HepG2 (cell line): Measurements from ENCODE around the gene NOL4L. TPM values are rescaled to one million over a fixed set of nuclear protein-coding genes. Genes with fewer than 3 reads are reported as not detected.

Experiments used
- ADNP ChIP-seq: sonication (generic); formaldehyde crosslinking; IDR thresholded peaks from 2 replicates; pipeline ENCODE4 v1.4.0; 2020; ENCODE audit warnings: missing genetic modification reagents
- ARID5B ChIP-seq: IDR thresholded peaks from 2 replicates; pipeline ENCODE4 v1.4.0; 2020; ENCODE audit warnings: mild to moderate bottlenecking, missing genetic modification reagents
- CHD2 ChIP-seq: IDR thresholded peaks from 2 replicates; pipeline ENCODE4 v1.6.1; 2011; ENCODE audit warnings: low read depth, low read length, improper control_type of control experiment
- FOXO1 ChIP-seq: sonication (generic); formaldehyde crosslinking; IDR thresholded peaks from 2 replicates; pipeline ENCODE4 v1.4.0; 2020; ENCODE audit warnings: missing genetic modification reagents
- HNF4A ChIP-seq: sonication (generic); formaldehyde crosslinking; IDR thresholded peaks from 2 replicates; pipeline ENCODE4 v1.4.0; 2020; ENCODE audit warnings: missing genetic modification reagents
- KLF13 ChIP-seq: sonication (generic); formaldehyde crosslinking; IDR thresholded peaks from 2 replicates; pipeline ENCODE4 v1.4.0; 2020; ENCODE audit warnings: mild to moderate bottlenecking, missing genetic modification reagents
- NCOA5 ChIP-seq: sonication (generic); formaldehyde crosslinking; IDR thresholded peaks from 2 replicates; pipeline ENCODE4 v1.4.0; 2020; ENCODE audit warnings: missing genetic modification reagents
- NPAS2 ChIP-seq: sonication (generic); formaldehyde crosslinking; IDR thresholded peaks from 2 replicates; pipeline ENCODE4 v1.8.0; 2022; ENCODE audit warnings: mild to moderate bottlenecking, missing genetic modification reagents, borderline replicate concordance
- POLR2AphosphoS2 ChIP-seq: IDR thresholded peaks from 2 replicates; pipeline ENCODE4 v1.6.1; 2011; ENCODE audit warnings: low read depth, low read length, improper control_type of control experiment
- RXRA ChIP-seq: sonication (generic); formaldehyde crosslinking; IDR thresholded peaks from 2 replicates; pipeline ENCODE4 v1.5.1; 2020; ENCODE audit warnings: missing genetic modification reagents
- ZNF563 ChIP-seq: sonication (generic); formaldehyde crosslinking; IDR thresholded peaks from 2 replicates; pipeline ENCODE4 v1.8.0; 2022; ENCODE audit warnings: mild to moderate bottlenecking, moderate library complexity, missing genetic modification reagents
- ZNF605 ChIP-seq: sonication (generic); formaldehyde crosslinking; IDR thresholded peaks from 2 replicates; pipeline ENCODE4 v1.8.0; 2022; ENCODE audit warnings: mild to moderate bottlenecking, missing genetic modification reagents
- ZNF737 ChIP-seq: sonication (generic); formaldehyde crosslinking; IDR thresholded peaks from 2 replicates; pipeline ENCODE4 v1.5.0; 2020; ENCODE audit warnings: missing genetic modification reagents, mild to moderate bottlenecking, borderline replicate concordance
- ZNF782 ChIP-seq: sonication (generic); formaldehyde crosslinking; IDR thresholded peaks from 2 replicates; pipeline ENCODE4 v1.4.0; 2020; ENCODE audit warnings: missing genetic modification reagents, mild to moderate bottlenecking, borderline replicate concordance
- ZSCAN29 ChIP-seq: sonication (generic); formaldehyde crosslinking; conservative IDR thresholded peaks from 2 replicates; pipeline ENCODE4 v1.4.0; 2020; ENCODE audit warnings: mild to moderate bottlenecking, missing genetic modification reagents
- polyA plus RNA-seq, 8 experiments: library from polyadenylated mRNA; depleted of rRNA in 3 of 8; stranded (reverse) in 7 of 8; unstranded in 1 of 8; fragments of >200 nt; fragmentation: Illumina TruSeq in 4 of 8; extraction: Trizol in 4 of 8; gene quantifications; 2 replicates each; pipeline versions ENCODE4 v1.2.1 to v1.2.3, GENCODE V29; 2011 to 2016; ENCODE audit warnings: low read depth in 4 of 8, missing spikeins in 1 of 8, mixed read lengths in 1 of 8; ENCODE audit not compliant: insufficient read depth in 1 of 8
- total RNA-seq, 5 experiments: library from RNA; depleted of rRNA; stranded (reverse); fragments of >200 nt; fragmentation: Illumina TruSeq; extraction: Trizol; gene quantifications; 2 replicates each; pipeline ENCODE4 v1.2.3, GENCODE V29; 2016; ENCODE audit warnings: low read depth in 1 of 5
- TF ChIP-seq, protein P1 (sequence below): sonication (generic); formaldehyde crosslinking; IDR thresholded peaks from 2 replicates; pipeline ENCODE4 v1.8.1; 2023; ENCODE audit warnings: mild to moderate bottlenecking, missing genetic modification reagents
- TF ChIP-seq, protein P2 (sequence below): sonication (generic); formaldehyde crosslinking; IDR thresholded peaks from 2 replicates; pipeline ENCODE4 v1.5.1; 2020; ENCODE audit warnings: mild to moderate bottlenecking, missing genetic modification reagents
- TF ChIP-seq, protein P3 (sequence below): IDR thresholded peaks from 2 replicates; pipeline ENCODE4 v1.6.1; 2016; ENCODE audit warnings: missing genetic modification reagents, missing compliant biosample characterization
- TF ChIP-seq, protein P4 (sequence below): sonication (generic); formaldehyde crosslinking; conservative IDR thresholded peaks from 2 replicates; pipeline ENCODE4 v1.8.0; 2022; ENCODE audit warnings: missing genetic modification reagents

NOL4L gene
- total and polyA plus RNA-seq, 2 of the 13 experiments (the other 11 are each of a cell fraction or from before 2014, with no cell fraction given), result 16.6 to 35.4 TPM

GRCh38 chr20:32521780-32522525, 63.2 kb downstream of the NOL4L start (continued):
- TF ChIP-seq, protein P1, sequence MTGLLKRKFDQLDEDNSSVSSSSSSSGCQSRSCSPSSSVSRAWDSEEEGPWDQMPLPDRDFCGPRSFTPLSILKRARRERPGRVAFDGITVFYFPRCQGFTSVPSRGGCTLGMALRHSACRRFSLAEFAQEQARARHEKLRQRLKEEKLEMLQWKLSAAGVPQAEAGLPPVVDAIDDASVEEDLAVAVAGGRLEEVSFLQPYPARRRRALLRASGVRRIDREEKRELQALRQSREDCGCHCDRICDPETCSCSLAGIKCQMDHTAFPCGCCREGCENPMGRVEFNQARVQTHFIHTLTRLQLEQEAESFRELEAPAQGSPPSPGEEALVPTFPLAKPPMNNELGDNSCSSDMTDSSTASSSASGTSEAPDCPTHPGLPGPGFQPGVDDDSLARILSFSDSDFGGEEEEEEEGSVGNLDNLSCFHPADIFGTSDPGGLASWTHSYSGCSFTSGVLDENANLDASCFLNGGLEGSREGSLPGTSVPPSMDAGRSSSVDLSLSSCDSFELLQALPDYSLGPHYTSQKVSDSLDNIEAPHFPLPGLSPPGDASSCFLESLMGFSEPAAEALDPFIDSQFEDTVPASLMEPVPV, result no peak
- TF ChIP-seq ZNF782 (no peak), KLF13 (no peak), ZNF563 (CRISPR knock-in tag) (0 out of 2 replicates have a peak, but pooled peaks have one; percentile 48), ADNP (no peak), ARID5B (CRISPR knock-in tag) (peak; percentile 43; the same call in 1 of the 2 replicates), RXRA (CRISPR knock-in tag) (peak; percentile 87), FOXO1 (CRISPR knock-in tag) (peak; percentile 71; the same call in 1 of the 2 replicates), NPAS2 (no peak), ZNF737 (CRISPR knock-in tag) (no peak), ZNF605 (CRISPR knock-in tag) (peak; percentile 98), HNF4A (CRISPR knock-in tag) (peak; percentile 47; the same call in 1 of the 2 replicates), ZSCAN29 (CRISPR knock-in tag) (no peak), POLR2AphosphoS2 (no peak), NCOA5 (no peak), CHD2 (no peak)
- TF ChIP-seq, protein P2, sequence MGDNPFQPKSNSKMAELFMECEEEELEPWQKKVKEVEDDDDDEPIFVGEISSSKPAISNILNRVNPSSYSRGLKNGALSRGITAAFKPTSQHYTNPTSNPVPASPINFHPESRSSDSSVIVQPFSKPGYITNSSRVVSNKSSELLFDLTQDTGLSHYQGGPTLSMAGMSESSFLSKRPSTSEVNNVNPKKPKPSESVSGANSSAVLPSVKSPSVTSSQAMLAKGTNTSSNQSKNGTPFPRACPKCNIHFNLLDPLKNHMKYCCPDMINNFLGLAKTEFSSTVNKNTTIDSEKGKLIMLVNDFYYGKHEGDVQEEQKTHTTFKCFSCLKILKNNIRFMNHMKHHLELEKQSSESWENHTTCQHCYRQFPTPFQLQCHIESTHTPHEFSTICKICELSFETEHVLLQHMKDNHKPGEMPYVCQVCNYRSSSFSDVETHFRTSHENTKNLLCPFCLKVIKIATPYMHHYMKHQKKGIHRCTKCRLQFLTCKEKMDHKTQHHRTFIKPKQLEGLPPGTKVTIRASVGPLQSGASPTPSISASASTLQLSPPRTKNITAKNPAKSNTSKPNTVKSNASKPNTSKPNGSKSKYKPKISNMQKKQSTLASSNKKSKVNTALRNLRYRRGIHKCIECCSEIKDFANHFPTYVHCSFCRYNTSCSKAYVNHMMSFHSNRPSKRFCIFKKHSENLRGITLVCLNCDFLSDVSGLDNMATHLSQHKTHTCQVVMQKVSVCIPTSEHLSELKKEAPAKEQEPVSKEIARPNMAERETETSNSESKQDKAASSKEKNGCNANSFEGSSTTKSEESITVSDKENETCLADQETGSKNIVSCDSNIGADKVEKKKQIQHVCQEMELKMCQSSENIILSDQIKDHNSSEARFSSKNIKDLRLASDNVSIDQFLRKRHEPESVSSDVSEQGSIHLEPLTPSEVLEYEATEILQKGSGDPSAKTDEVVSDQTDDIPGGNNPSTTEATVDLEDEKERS (CRISPR knock-in tag), result peak; percentile 96
- TF ChIP-seq, protein P3, sequence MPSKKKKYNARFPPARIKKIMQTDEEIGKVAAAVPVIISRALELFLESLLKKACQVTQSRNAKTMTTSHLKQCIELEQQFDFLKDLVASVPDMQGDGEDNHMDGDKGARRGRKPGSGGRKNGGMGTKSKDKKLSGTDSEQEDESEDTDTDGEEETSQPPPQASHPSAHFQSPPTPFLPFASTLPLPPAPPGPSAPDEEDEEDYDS (CRISPR knock-in tag), result peak; percentile 67; the same call in 1 of the 2 replicates
- TF ChIP-seq, protein P4, sequence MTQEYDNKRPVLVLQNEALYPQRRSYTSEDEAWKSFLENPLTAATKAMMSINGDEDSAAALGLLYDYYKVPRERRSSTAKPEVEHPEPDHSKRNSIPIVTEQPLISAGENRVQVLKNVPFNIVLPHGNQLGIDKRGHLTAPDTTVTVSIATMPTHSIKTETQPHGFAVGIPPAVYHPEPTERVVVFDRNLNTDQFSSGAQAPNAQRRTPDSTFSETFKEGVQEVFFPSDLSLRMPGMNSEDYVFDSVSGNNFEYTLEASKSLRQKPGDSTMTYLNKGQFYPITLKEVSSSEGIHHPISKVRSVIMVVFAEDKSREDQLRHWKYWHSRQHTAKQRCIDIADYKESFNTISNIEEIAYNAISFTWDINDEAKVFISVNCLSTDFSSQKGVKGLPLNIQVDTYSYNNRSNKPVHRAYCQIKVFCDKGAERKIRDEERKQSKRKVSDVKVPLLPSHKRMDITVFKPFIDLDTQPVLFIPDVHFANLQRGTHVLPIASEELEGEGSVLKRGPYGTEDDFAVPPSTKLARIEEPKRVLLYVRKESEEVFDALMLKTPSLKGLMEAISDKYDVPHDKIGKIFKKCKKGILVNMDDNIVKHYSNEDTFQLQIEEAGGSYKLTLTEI (CRISPR knock-in tag), result no peak
